Esophagus muscularis mucosa (tissue), 4 donors: ENCODE results near the gene FAM170A. TPM values are rescaled to one million over a fixed set of nuclear protein-coding genes. Genes with fewer than 3 reads are reported as not detected.

Source experiments
- DNase-seq: peaks from one replicate; pipeline ENCODE4 v3.0.0-alpha.2; 2017; ENCODE audit errors: extremely low spot score
- H3K27ac ChIP-seq, 4 donors: fragments of 200-600 bp; sonication (generic); replicated peaks in 1 of 4; 1 replicate in 3 of 4; 2 replicates in 1 of 4; pipeline ENCODE4 v1.5.1; 2016 to 2019; ENCODE audit warnings: mild to moderate bottlenecking in 1 of 4
- H3K27me3 ChIP-seq, 4 donors: fragments of 200-600 bp; sonication (generic); one replicate each; pipeline versions ENCODE4 v1.5.1 to v1.6.0; 2016 to 2019
- H3K36me3 ChIP-seq, 4 donors: fragments of 200-600 bp; sonication (generic); one replicate each; pipeline ENCODE4 v1.5.1; 2016 to 2019
- H3K4me1 ChIP-seq, 4 donors: fragments of 200-600 bp; sonication (generic); one replicate each; pipeline ENCODE4 v1.5.1; 2016 to 2019
- H3K4me3 ChIP-seq, 4 donors: fragments of 200-600 bp; sonication (generic); 1 replicate in 2 of 4; 2 replicates in 2 of 4; pipeline ENCODE4 v1.5.1; 2016 to 2019; ENCODE audit warnings: mild to moderate bottlenecking in 4 of 4, moderate library complexity in 1 of 4
- H3K9me3 ChIP-seq, 4 donors: fragments of 200-600 bp; sonication (generic); 1 replicate in 3 of 4; 2 replicates in 1 of 4; pipeline ENCODE4 v1.5.1; 2016 to 2019
- CTCF ChIP-seq, 3 experiments: fragments of 200-600 bp in 2 of 3; fragments of 450-650 bp in 1 of 3; sonication (generic) in 2 of 3; IDR thresholded peaks; one replicate each; pipeline ENCODE4 v1.5.1; 2017 to 2019; ENCODE audit warnings: antibody characterized with exemption in 3 of 3, mild to moderate bottlenecking in 2 of 3, moderate library complexity in 1 of 3
- EP300 ChIP-seq: sonication (generic); formaldehyde crosslinking; IDR thresholded peaks from one replicate; pipeline ENCODE4 v1.6.1; 2017; ENCODE audit warnings: antibody characterized with exemption
- POLR2A ChIP-seq: fragments of 450-650 bp; IDR thresholded peaks from one replicate; pipeline ENCODE4 v1.6.1; 2017; ENCODE audit warnings: antibody characterized with exemption, moderate library complexity, mild to moderate bottlenecking, low read depth
- POLR2AphosphoS5 ChIP-seq, 2 donors: sonication (generic); formaldehyde crosslinking; IDR thresholded peaks; one replicate each; pipeline ENCODE4 v1.6.1; 2017; ENCODE audit warnings: antibody characterized with exemption in 2 of 2
- WGBS: methylation state at CpG from one replicate; pipeline ENCODE4 v1.1.5; 2018; 5-methylcytosine and 5-hydroxymethylcytosine counted together
- intact Hi-C: fragments of 100-400 bp; cut with DNase I; formaldehyde crosslinking; loops from one replicate; pipeline ENCODE4 v1.15.1; 2023
- total RNA-seq, 4 donors: library from RNA; depleted of rRNA; stranded (reverse); fragments of >200 nt; gene quantifications; one replicate each; pipeline versions ENCODE4 v1.1.0 to v1.2.1, GENCODE V29; 2016

FAM170A gene
- not detected for total RNA-seq

- no peak for DNase-seq
- intact Hi-C loops: no loop called here
- no peak for TF ChIP-seq POLR2AphosphoS5 (IDR thresholded peaks at IDR 0.05)
- no peak for TF ChIP-seq CTCF (IDR thresholded peaks at IDR 0.05)
- no peak for TF ChIP-seq EP300
- no peak for TF ChIP-seq POLR2A
- Histone ChIP-seq H3K4me1 (no peaks in the 10 kb centered on the region), H3K36me3 (no peaks in the 10 kb centered on the region), H3K27ac (no peak within 1 kb of the TSS), H3K27me3 (no peaks in the 10 kb centered on the region), H3K4me3 (no peak within 1 kb of the TSS), H3K9me3 (no peaks in the 10 kb centered on the region)
- WGBS: 86% methylated on average over 9 of the region's 9 CpGs
Measured at GRCh38 chr5:119629339-119629738, at the start of gene FAM170A. TSS of gene FAM170A (plus strand) at chr5:119629558. CDS start at chr5:119629769, 211 bp downstream.

GRCh38 chr5:119582987-119583386 is 46.4 kb upstream of the FAM170A start:
- H3K4me1 ChIP-seq: no peaks in the 10 kb centered on the region
- no peaks in the 10 kb centered on the region for H3K9me3 ChIP-seq
- no peaks in the 10 kb centered on the region for H3K27me3 ChIP-seq
- DNase-seq: no peak
- no peak overlapping the region for H3K4me3 ChIP-seq
- WGBS: 64% methylated on average over 1 of the region's 1 CpG
- no peak overlapping the region for H3K27ac ChIP-seq
- no peak for TF ChIP-seq EP300
- no peak for TF ChIP-seq POLR2AphosphoS5 (IDR thresholded peaks at IDR 0.05)
- TF ChIP-seq CTCF (IDR thresholded peaks at IDR 0.05): no peak
- TF ChIP-seq POLR2A: no peak
- no peaks in the 10 kb centered on the region for H3K36me3 ChIP-seq
- intact Hi-C loops: no loop called here

GRCh38 chr5:119583684-119584083 is 45.7 kb upstream of the FAM170A start:
- TF ChIP-seq POLR2A (no peak), EP300 (no peak), CTCF (IDR thresholded peaks at IDR 0.05) (no peak), POLR2AphosphoS5 (IDR thresholded peaks at IDR 0.05) (no peak)
- 56% methylated on average over 3 of the region's 3 CpGs for WGBS

GRCh38 chr5:119596046-119596445 is 33.3 kb upstream of the FAM170A start:
- 50% methylated on average over 1 of the region's 1 CpG for WGBS
- intact Hi-C loops: no loop called here

More at GRCh38 chr5:119583684-119584083, 45.7 kb upstream of the FAM170A start:
- no peaks in the 10 kb centered on the region for H3K27me3 ChIP-seq
- intact Hi-C loops: no loop called here
- no peaks in the 10 kb centered on the region for H3K36me3 ChIP-seq
- DNase-seq: no peak
- no peak overlapping the region for H3K4me3 ChIP-seq
- no peak overlapping the region for H3K27ac ChIP-seq
- no peaks in the 10 kb centered on the region for H3K9me3 ChIP-seq
- no peaks in the 10 kb centered on the region for H3K4me1 ChIP-seq

More at GRCh38 chr5:119596046-119596445, 33.3 kb upstream of the FAM170A start:
- no peak for DNase-seq
- TF ChIP-seq CTCF (IDR thresholded peaks at IDR 0.05) (no peak), POLR2AphosphoS5 (IDR thresholded peaks at IDR 0.05) (no peak), EP300 (no peak), POLR2A (no peak)
- H3K4me1 ChIP-seq: no peaks in the 10 kb centered on the region
- no peaks in the 10 kb centered on the region for H3K27me3 ChIP-seq
- no peaks in the 10 kb centered on the region for H3K36me3 ChIP-seq
- no peak overlapping the region for H3K27ac ChIP-seq
- H3K4me3 ChIP-seq: no peak overlapping the region
- H3K9me3 ChIP-seq: peaks cover 0 to 12% (median 2%) of the 10 kb centered on the region in 4 donors
